ENCODE measurements around the gene MBIP.

DNA sequence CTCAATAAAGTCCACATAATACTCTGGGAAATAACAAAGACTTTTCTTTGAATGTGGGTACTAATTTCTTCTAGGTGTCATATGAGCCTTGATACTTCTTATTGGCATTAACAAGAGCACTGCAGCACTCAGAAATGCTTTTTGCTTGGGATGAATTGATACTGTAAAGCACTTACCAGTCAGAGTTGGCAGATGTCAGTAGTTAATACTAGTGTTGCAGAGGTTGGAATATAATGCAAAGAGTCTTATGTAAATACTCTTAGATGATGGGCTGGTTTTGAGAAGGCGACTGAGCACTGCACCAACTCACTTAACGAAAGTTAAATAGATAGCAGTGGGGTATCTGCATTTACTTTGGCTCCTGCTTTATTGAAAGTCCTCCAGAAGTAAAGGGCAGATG is 25.6 kb upstream of the MBIP start:
- TF ChIP-seq, protein P1, sequence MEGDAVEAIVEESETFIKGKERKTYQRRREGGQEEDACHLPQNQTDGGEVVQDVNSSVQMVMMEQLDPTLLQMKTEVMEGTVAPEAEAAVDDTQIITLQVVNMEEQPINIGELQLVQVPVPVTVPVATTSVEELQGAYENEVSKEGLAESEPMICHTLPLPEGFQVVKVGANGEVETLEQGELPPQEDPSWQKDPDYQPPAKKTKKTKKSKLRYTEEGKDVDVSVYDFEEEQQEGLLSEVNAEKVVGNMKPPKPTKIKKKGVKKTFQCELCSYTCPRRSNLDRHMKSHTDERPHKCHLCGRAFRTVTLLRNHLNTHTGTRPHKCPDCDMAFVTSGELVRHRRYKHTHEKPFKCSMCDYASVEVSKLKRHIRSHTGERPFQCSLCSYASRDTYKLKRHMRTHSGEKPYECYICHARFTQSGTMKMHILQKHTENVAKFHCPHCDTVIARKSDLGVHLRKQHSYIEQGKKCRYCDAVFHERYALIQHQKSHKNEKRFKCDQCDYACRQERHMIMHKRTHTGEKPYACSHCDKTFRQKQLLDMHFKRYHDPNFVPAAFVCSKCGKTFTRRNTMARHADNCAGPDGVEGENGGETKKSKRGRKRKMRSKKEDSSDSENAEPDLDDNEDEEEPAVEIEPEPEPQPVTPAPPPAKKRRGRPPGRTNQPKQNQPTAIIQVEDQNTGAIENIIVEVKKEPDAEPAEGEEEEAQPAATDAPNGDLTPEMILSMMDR (IDR thresholded peaks at IDR 0.05): no peak
- TF ChIP-seq POLR2A (IDR thresholded peaks at IDR 0.05): no peak
